Thymus (tissue), 14 donors: ENCODE results near the gene NCAPG. TPM values are rescaled to one million over a fixed set of nuclear protein-coding genes. Genes with fewer than 3 reads are reported as not detected.

Experiments used
- DNase-seq, 9 donors: peaks; one replicate each; pipeline ENCODE4 v3.0.0-alpha.2; 2013; ENCODE audit warnings: low spot score in 9 of 9, low read depth in 6 of 9, missing footprints in 1 of 9
- H3K27ac ChIP-seq, 2 donors: one replicate each; pipeline ENCODE4 v1.5.1; 2013; ENCODE audit warnings: control low read depth in 1 of 2, low read depth in 1 of 2, low read length in 1 of 2, mild to moderate bottlenecking in 1 of 2, moderate library complexity in 1 of 2
- H3K27me3 ChIP-seq, 2 donors: one replicate each; pipeline ENCODE4 v1.5.1; 2013; ENCODE audit warnings: low read length in 1 of 2; ENCODE audit not compliant: control insufficient read depth in 2 of 2, insufficient read depth in 1 of 2
- H3K36me3 ChIP-seq, 2 donors: one replicate each; pipeline ENCODE4 v1.5.1; 2013; ENCODE audit warnings: low read length in 1 of 2, mild to moderate bottlenecking in 1 of 2, moderate library complexity in 1 of 2; ENCODE audit not compliant: control insufficient read depth in 2 of 2, insufficient read depth in 2 of 2
- H3K4me1 ChIP-seq, 2 donors: one replicate each; pipeline ENCODE4 v1.5.1; 2013; ENCODE audit warnings: low read length in 2 of 2; ENCODE audit not compliant: control insufficient read depth in 2 of 2, insufficient read depth in 2 of 2
- H3K4me3 ChIP-seq, 2 donors: one replicate each; pipeline ENCODE4 v1.5.1; 2013; ENCODE audit warnings: low read length in 2 of 2, control low read depth in 1 of 2, mild to moderate bottlenecking in 1 of 2
- H3K9me3 ChIP-seq, 2 donors: one replicate each; pipeline ENCODE4 v1.5.1; 2013; ENCODE audit warnings: low read length in 1 of 2, mild to moderate bottlenecking in 1 of 2; ENCODE audit not compliant: control insufficient read depth in 2 of 2, insufficient read depth in 1 of 2
- WGBS: extraction: QIAGEN DNeasy Blood & Tissue Kit; methylation state at CpG from one replicate; pipeline ENCODE4 v1.1.7; 2013; 5-methylcytosine and 5-hydroxymethylcytosine counted together
- long read RNA-seq, 10 donors: transcript quantifications; one replicate each; lab custom pipeline, GENCODE V29; 2026
- polyA plus RNA-seq: library from polyadenylated mRNA; stranded (reverse); fragments of 200-250 nt; gene quantifications from one replicate; pipeline ENCODE4 v1.2.3, GENCODE V29; 2013
- total RNA-seq: library from RNA; stranded (reverse); fragments of 120-200 nt; gene quantifications from one replicate; pipeline ENCODE4 v1.2.4, GENCODE V29; 2013
- donor health status: healthy.

The NCAPG gene, protein sequence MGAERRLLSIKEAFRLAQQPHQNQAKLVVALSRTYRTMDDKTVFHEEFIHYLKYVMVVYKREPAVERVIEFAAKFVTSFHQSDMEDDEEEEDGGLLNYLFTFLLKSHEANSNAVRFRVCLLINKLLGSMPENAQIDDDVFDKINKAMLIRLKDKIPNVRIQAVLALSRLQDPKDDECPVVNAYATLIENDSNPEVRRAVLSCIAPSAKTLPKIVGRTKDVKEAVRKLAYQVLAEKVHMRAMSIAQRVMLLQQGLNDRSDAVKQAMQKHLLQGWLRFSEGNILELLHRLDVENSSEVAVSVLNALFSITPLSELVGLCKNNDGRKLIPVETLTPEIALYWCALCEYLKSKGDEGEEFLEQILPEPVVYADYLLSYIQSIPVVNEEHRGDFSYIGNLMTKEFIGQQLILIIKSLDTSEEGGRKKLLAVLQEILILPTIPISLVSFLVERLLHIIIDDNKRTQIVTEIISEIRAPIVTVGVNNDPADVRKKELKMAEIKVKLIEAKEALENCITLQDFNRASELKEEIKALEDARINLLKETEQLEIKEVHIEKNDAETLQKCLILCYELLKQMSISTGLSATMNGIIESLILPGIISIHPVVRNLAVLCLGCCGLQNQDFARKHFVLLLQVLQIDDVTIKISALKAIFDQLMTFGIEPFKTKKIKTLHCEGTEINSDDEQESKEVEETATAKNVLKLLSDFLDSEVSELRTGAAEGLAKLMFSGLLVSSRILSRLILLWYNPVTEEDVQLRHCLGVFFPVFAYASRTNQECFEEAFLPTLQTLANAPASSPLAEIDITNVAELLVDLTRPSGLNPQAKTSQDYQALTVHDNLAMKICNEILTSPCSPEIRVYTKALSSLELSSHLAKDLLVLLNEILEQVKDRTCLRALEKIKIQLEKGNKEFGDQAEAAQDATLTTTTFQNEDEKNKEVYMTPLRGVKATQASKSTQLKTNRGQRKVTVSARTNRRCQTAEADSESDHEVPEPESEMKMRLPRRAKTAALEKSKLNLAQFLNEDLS
- 60.5 TPM for total RNA-seq
- polyA plus RNA-seq: 4.6 TPM
- long read RNA-seq, donor 1, partial matches to known transcripts: 0 of 1 reads
- long read RNA-seq, donor 1, other reads (novel, unspliced or antisense): 0 of 1 reads
- long read RNA-seq, donor 2: 0 reads
- long read RNA-seq, donor 3, full-length matches to known transcripts: 7 of 25 reads
- long read RNA-seq, donor 3, partial matches to known transcripts: 18 of 25 reads
- long read RNA-seq, donor 3, other reads (novel, unspliced or antisense): 0 of 25 reads
- long read RNA-seq, donor 4, full-length matches to known transcripts: 6 of 11 reads
- long read RNA-seq, donor 4, partial matches to known transcripts: 5 of 11 reads
- long read RNA-seq, donor 4, other reads (novel, unspliced or antisense): 0 of 11 reads
- long read RNA-seq, donor 5, full-length matches to known transcripts: 5 of 54 reads
- long read RNA-seq, donor 5, partial matches to known transcripts: 49 of 54 reads
- long read RNA-seq, donor 5, other reads (novel, unspliced or antisense): 0 of 54 reads
- long read RNA-seq, donor 6, full-length matches to known transcripts: 7 of 7 reads
- long read RNA-seq, donor 6, partial matches to known transcripts: 0 of 7 reads
- long read RNA-seq, donor 6, other reads (novel, unspliced or antisense): 0 of 7 reads
- long read RNA-seq, donor 7, full-length matches to known transcripts: 9 of 9 reads
- long read RNA-seq, donor 7, partial matches to known transcripts: 0 of 9 reads
- long read RNA-seq, donor 7, other reads (novel, unspliced or antisense): 0 of 9 reads
- long read RNA-seq, donor 8, full-length matches to known transcripts: 3 of 3 reads
- long read RNA-seq, donor 8, partial matches to known transcripts: 0 of 3 reads
- long read RNA-seq, donor 8, other reads (novel, unspliced or antisense): 0 of 3 reads
- long read RNA-seq, donor 9, full-length matches to known transcripts: 10 of 15 reads
- long read RNA-seq, donor 9, partial matches to known transcripts: 5 of 15 reads
- long read RNA-seq, donor 9, other reads (novel, unspliced or antisense): 0 of 15 reads
- long read RNA-seq, donor 10, full-length matches to known transcripts: 9 of 16 reads
- long read RNA-seq, donor 10, partial matches to known transcripts: 7 of 16 reads
- long read RNA-seq, donor 10, other reads (novel, unspliced or antisense): 0 of 16 reads

DNA sequence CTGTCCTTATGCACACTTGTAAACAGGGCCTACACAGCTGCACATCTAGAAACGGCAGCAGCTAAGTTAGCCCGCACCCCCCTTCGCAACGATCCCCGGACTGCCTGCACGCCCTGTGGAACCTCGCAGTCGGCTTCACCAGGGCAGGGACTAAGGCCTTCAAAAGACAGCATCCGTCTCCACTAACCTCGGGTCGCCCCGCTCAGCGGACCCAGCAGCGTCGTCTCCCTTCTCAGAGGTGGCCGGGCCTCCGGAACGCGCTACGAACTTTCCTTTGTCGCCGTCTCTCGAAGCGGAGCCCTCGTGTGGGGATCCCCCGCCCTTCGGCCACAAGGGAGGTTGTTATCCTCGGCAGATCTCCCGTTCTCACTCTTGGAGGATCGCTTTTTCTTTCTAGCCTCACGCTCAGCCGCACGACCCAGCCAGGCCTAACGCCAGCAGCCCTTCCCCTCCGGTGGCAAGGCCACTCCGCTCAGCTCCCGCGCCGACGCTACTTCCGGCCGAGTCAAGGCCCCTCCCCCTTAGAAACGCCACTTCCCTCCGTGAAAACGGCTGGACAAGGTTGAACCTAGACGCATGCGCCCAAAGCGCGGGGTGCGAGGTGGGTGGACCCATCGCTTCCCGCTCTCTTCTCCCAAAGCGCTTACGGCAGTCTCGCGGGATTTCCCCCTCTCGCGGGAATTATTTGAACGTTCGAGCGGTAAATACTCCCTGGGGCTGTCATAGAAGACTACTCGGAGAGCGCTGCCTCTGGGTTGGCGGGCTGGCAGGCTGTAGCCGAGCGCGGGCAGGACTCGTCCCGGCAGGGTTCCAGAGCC is at the start of gene NCAPG, which contains the start of gene DCAF16:
Gene NCAPG, plus strand, starts transcription at position 720 of the 818 bp plus-strand sequence. CDS start 99 bp downstream, outside the sequence.
Gene DCAF16, minus strand, starts transcription at position 498 of the 818 bp plus-strand sequence. CDS start 6,616 bp downstream, outside the sequence.
- peak; percentile 97 to 100 (median 99) for DNase-seq
- Histone ChIP-seq H3K27me3 (no peaks in the 10 kb centered on the region), H3K4me1 (peaks cover 5 to 6% of the 10 kb centered on the region in 2 donors), H3K4me3 (peak within 1 kb of the TSS; percentile 72 to 79), H3K27ac (peak within 1 kb of the TSS; percentile 95 to 96), H3K9me3 (no peaks in the 10 kb centered on the region), H3K36me3 (peaks cover 0 to 15% of the 10 kb centered on the region in 2 donors)
- under 1% methylated on average over 69 of the region's 69 CpGs for WGBS

DNA sequence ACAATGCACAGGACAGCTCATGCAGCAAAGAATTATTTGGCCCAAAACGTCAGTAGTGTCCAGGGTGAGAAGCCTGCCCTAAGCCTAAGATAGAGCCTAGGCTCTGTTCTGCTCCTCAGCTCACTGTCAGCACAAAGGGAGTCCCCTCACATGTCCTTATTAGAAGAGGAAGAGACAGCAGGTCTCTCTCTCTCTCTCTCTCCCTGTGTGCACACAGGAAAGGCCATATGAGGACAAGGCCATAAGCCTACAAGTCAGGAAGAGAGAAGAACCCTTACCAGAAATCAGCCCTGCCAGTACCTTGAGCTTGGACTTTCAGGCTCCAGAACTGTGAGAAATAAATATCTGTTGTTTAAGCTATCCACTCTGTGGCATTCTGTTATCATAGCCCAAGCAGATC is 49.7 kb upstream of the NCAPG start:
- Histone ChIP-seq H3K9me3 (no peaks in the 10 kb centered on the region), H3K4me1 (peaks cover 0 to 2% of the 10 kb centered on the region in 2 donors), H3K4me3 (no peak overlapping the region), H3K27ac (no peak overlapping the region), H3K36me3 (no peaks in the 10 kb centered on the region), H3K27me3 (no peaks in the 10 kb centered on the region)
- WGBS: 86% methylated on average over 1 of the region's 1 CpG
- no peak for DNase-seq

DNA sequence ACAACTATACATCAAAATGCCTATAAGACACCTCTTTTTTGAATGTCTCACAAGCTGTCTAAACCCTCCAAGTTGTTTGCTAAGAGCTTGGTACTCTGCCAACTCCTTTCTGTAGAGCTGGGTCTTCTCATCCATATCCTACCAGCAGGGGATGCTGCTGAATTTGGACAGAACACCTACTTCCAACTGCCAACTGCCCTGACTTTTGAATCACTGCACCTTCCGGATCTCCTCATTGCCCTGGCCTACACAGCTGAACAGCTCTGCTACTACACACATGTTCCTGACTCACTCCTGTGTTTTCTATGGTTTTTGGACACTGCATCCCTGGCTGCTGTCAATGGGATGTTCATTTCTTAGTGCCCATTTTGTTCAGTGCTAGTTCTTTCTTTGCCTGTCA is 48.1 kb upstream of the NCAPG start:
- Histone ChIP-seq H3K36me3 (no peaks in the 10 kb centered on the region), H3K4me1 (peaks cover 0 to 2% of the 10 kb centered on the region in 2 donors), H3K27ac (no peak overlapping the region), H3K9me3 (peaks cover 0 to 8% of the 10 kb centered on the region in 2 donors), H3K27me3 (no peaks in the 10 kb centered on the region), H3K4me3 (no peak overlapping the region)
- no peak for DNase-seq
- WGBS: 95% methylated on average over 1 of the region's 1 CpG

DNA sequence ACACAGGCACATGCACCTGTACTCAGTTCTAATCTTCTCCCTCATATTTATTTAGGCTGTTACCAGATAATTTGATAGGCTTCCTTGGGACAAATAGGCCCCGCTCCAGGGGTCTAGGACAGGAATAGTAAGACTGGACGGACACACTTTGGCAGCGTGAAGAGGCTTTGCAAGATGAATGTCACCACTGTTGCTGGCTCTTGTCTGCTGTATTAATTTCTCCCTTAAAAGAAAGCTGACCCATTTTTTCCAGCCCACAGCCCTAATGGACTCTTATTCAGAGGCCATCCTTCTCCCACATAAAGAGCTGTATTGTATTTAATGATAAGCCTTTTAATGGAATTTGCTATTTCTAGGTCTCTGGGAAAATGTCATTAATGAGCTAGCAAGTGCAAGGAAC is 47.4 kb upstream of the NCAPG start:
- Histone ChIP-seq H3K9me3 (peaks cover 0 to 8% of the 10 kb centered on the region in 2 donors), H3K36me3 (no peaks in the 10 kb centered on the region)
- WGBS: 100% methylated on average over 3 of the region's 3 CpGs

DNA sequence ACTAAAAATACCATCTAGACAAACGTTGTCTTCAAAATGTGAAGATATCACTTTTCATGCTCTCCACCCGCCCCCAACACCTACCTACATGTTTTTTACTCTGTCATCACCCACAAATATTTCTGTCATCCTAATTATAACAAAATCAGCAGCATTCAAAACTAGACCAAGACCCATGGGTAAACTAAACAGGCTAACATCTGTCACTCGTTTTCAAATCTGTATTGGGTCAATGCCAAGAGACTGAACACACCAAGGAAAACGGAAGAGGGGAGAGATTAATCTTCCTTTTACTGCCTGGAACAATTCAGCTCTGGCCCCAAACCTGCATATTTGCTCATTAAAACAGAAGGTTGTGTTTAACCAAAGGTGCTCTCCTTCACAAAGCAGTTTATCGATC is 46.8 kb upstream of the NCAPG start:
- Histone ChIP-seq H3K9me3 (peaks cover 0 to 8% of the 10 kb centered on the region in 2 donors), H3K27me3 (no peaks in the 10 kb centered on the region), H3K36me3 (no peaks in the 10 kb centered on the region), H3K4me3 (no peak overlapping the region), H3K4me1 (peaks cover 0 to 2% of the 10 kb centered on the region in 2 donors), H3K27ac (no peak overlapping the region)
- WGBS: 88% methylated on average over 5 of the region's 5 CpGs
- no peak for DNase-seq

More for the DNA sequence above, 47.4 kb upstream of the NCAPG start:
- no peak overlapping the region for H3K27ac ChIP-seq
- DNase-seq: no peak
- H3K4me1 ChIP-seq: peaks cover 0 to 2% of the 10 kb centered on the region in 2 donors
- H3K4me3 ChIP-seq: no peak overlapping the region
- no peaks in the 10 kb centered on the region for H3K27me3 ChIP-seq

DNA sequence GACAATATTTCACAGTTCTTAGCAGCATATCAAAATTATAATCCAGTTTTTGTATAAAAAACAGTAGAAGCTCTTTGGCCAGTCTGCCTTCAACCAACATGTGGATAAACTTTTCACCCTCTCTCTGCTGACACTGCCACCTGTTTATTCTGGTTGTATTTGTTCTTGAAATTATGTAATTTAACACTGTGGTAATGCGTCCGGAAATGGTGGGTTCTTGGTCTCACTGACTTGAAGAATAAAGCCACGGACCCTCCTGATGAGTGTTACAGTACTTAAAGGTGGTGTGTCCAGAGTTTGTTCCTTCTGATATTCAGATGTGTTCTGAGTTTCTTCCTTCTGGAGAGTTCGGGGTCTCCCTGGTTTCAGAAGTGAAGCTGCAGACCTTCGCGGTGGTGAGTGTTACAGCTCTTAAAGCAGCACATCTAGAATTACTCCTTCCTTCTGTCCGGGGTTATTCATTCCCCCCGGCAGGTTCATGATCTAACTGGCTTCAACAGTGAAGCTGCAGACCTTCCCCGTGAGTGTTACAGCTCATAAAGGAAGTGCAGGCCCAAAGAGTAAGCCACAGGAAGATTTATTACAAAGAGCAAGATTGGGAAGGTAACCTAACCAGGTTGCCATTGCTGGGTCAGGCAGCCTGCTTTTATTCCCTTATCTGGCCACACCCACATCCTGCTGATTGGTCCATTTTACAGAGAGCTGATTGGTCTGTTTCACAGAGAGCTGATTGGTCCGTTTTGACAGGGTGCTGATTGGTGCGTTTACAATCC is 45.1 kb upstream of the NCAPG start:
- WGBS: 24% methylated on average over 11 of the region's 11 CpGs
- Histone ChIP-seq H3K4me3 (no peak overlapping the region), H3K9me3 (peaks cover 0 to 8% of the 10 kb centered on the region in 2 donors), H3K27me3 (no peaks in the 10 kb centered on the region), H3K27ac (no peak overlapping the region), H3K4me1 (peaks cover 0 to 2% of the 10 kb centered on the region in 2 donors), H3K36me3 (no peaks in the 10 kb centered on the region)
- no peak for DNase-seq
